ENCODE measurements around the gene LRRC2. TPM values are rescaled to one million over a fixed set of nuclear protein-coding genes. Genes with fewer than 3 reads are reported as not detected.
A peak's percentile ranks its signal among the peaks of the same experiment; 100 is the strongest.

Gene LRRC2
- total and polyA plus RNA-seq, 9 of the 15 experiments (the other 6 are each of a cell fraction or from before 2014, with no cell fraction given), result 0.01 to 0.04 (median 0.03) TPM; not detected in 5

DNA sequence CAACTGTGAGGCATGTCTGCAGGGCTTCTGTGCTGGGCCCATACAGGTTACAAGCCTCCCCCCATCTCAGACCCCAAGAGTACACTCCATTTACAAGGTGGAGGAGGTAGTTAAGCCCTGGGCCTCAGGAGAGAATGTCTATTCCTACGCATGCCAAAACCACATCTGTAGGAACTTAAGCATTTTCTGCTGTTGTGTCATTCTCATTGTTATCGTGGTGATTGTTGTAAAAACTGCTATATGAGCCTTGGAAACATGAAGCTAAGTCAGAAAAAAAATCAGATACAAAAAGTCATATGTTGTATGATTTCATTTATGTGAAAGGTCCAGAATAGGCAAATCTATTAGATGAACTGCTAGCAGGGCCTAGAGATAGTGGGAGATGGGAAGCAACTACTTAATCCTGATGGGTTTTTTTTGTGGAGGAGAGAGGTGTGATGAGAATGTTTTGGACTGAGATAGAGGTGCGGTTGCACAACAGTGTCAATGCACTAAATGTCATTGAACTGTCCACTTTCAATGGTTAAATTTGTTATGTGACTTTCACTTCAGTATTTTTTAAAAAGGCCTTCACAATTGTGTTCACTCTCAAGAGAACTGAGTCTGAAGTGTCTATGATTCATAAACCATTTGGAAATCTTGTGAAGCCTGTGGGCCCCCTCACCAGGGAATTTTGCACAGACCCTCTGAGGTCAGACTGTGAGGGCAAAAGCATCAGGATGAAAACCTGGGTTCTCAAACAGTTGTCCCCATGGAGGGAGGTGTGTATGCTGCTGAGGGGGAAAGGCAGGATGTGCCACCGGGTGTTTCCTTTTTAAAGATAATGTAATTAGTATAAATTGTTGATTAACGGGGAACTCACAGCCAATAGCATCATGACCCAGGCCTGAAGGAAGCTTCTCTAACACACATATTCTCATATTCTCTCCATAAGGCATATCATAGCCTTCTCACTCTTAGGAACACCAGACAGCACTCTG, 65.2 kb downstream of the LRRC2 start:
- Histone ChIP-seq H4K20me1 (replicated peaks; ENCODE audit: control insufficient read depth, insufficient read depth, low read length) (no peaks in the 10 kb centered on the region), H3K27ac (ENCODE audit: extremely low read depth, low read depth, low read length) (no peak overlapping the region), H2AFZ (ENCODE audit: low read depth, low read length) (peak overlapping the region; percentile 82), H3K4me1 (replicated peaks in 1 of 2; ENCODE audit: control insufficient read depth in 2 of 2, insufficient read depth in 2 of 2, low read length in 2 of 2) (peaks cover 47 to 73% of the 10 kb centered on the region in 2 experiments; a peak in 4 of 5 replicates), H3K79me2 (ENCODE audit: control insufficient read depth, insufficient read depth, low read length) (no peaks in the 10 kb centered on the region), H3K27me3 (ENCODE audit: control insufficient read depth in 2 of 2, insufficient read depth in 2 of 2, low read length in 2 of 2) (no peaks in the 10 kb centered on the region; a peak in 1 of 5 replicates), H3K4me3 (no peak overlapping the region), H3K9me3 (replicated peaks; ENCODE audit: control insufficient read depth, insufficient read depth, low read depth, low read length) (no peaks in the 10 kb centered on the region), H3K9ac (ENCODE audit: insufficient read depth in 1 of 2, low read depth in 2 of 2, low read length in 2 of 2) (0 out of 4 replicates have a peak overlapping the region, but pooled peaks of 1 of the 2 experiments have one; percentile 2), H3K36me3 (ENCODE audit: control insufficient read depth, insufficient read depth, low read length) (no peaks in the 10 kb centered on the region), H3K9me1 (ENCODE audit: control insufficient read depth, insufficient read depth, low read length) (no peaks in the 10 kb centered on the region), H3K4me2 (ENCODE audit: insufficient read depth, low read length) (no peak overlapping the region)
- no TSS peak for BruUV-seq (replicated peaks)
- FAIRE-seq (no peak), DNase-seq (ENCODE audit: extremely low read depth in 1 of 4, low spot score in 3 of 4) (no peak), ATAC-seq (no peak)
- TF ChIP-seq TCF3 (CRISPR knock-in tag; IDR thresholded peaks at IDR 0.05), result 0 out of 2 replicates have a peak, but pooled peaks have one; percentile 12
- TF ChIP-seq CBFA2T3 (IDR thresholded peaks at IDR 0.05), result peak; percentile 19; the same call in 1 of the 2 replicates
- no peak for TF ChIP-seq CEBPG (CRISPR knock-in tag; IDR thresholded peaks at IDR 0.05)
- peak; percentile 42 to 50; a peak in 1 of 4 replicates for TF ChIP-seq CEBPG (tag; conservative IDR thresholded peaks at IDR 0.05 in 1 of 2, IDR thresholded peaks at IDR 0.05 in 1 of 2)
- TF ChIP-seq ZNF766 (CRISPR knock-in tag; conservative IDR thresholded peaks at IDR 0.05), result peak; percentile 43; the same call in 1 of the 2 replicates
- peak; percentile 38; the same call in 1 of the 2 replicates for TF ChIP-seq SOX6 (IDR thresholded peaks at IDR 0.05)
- TF ChIP-seq ZNF551 (CRISPR knock-in tag; IDR thresholded peaks at IDR 0.05), result no peak
- TF ChIP-seq, protein P1, sequence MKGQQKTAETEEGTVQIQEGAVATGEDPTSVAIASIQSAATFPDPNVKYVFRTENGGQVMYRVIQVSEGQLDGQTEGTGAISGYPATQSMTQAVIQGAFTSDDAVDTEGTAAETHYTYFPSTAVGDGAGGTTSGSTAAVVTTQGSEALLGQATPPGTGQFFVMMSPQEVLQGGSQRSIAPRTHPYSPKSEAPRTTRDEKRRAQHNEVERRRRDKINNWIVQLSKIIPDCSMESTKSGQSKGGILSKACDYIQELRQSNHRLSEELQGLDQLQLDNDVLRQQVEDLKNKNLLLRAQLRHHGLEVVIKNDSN (CRISPR knock-in tag; IDR thresholded peaks at IDR 0.05), result no peak
- TF ChIP-seq SRSF1 (IDR thresholded peaks at IDR 0.05; ENCODE audit: low read depth, low read length), result no peak
- TF ChIP-seq SMARCC2 (IDR thresholded peaks at IDR 0.05; ENCODE audit: low read depth), result no peak
- peak; percentile 89 for TF ChIP-seq CEBPB (tag; IDR thresholded peaks at IDR 0.05)
- TF ChIP-seq, protein P2, sequence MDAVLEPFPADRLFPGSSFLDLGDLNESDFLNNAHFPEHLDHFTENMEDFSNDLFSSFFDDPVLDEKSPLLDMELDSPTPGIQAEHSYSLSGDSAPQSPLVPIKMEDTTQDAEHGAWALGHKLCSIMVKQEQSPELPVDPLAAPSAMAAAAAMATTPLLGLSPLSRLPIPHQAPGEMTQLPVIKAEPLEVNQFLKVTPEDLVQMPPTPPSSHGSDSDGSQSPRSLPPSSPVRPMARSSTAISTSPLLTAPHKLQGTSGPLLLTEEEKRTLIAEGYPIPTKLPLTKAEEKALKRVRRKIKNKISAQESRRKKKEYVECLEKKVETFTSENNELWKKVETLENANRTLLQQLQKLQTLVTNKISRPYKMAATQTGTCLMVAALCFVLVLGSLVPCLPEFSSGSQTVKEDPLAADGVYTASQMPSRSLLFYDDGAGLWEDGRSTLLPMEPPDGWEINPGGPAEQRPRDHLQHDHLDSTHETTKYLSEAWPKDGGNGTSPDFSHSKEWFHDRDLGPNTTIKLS (IDR thresholded peaks at IDR 0.05; ENCODE audit: borderline replicate concordance, low read depth), result no peak
- ChIA-PET POLR2A (interaction anchor here (0.7 to 2.4 kb wide), 5 partner anchors 10 to 248 kb away, joined by 3 to 8 read pairs (median 4); no protein-coding TSS in a partner anchor), CTCF (ENCODE audit: low intra/inter-chr PET ratio) (interaction anchor here (0.6 kb wide), 1 partner anchor 42 kb away, joined by 5 read pairs; no protein-coding TSS in a partner anchor)
- in situ Hi-C loops (cut with MboI), result no loop called here
- 32% methylated on average over 5 of the region's 5 CpGs for WGBS (ENCODE audit: insufficient coverage, low coverage, missing lambda C conversion rate)
- intact Hi-C loops (cut with micrococcal nuclease), result no loop called here
